Glutamatergic neuron (in vitro differentiated cells): ENCODE measurements around the gene PRCC. TPM values are rescaled to one million over a fixed set of nuclear protein-coding genes. Genes with fewer than 3 reads are reported as not detected.
A peak's percentile ranks its signal among the peaks of the same experiment; 100 is the strongest.

ENCODE experiments used
- DNase-seq: peaks from one replicate; pipeline ENCODE4 v3.0.0; 2022
- H3K27ac Mint-ChIP-seq: one replicate; pipeline ENCODE4 v1.8.0; 2020; ENCODE audit warnings: mild to moderate bottlenecking, mixed read lengths, inconsistent platforms; ENCODE audit not compliant: unreplicated experiment
- H3K27me3 Mint-ChIP-seq: one replicate; pipeline ENCODE4 v1.8.0; 2020; ENCODE audit warnings: mild to moderate bottlenecking, moderate library complexity, mixed read lengths, inconsistent platforms; ENCODE audit not compliant: unreplicated experiment
- H3K36me3 Mint-ChIP-seq: one replicate; pipeline ENCODE4 v1.8.0; 2020; ENCODE audit warnings: mild to moderate bottlenecking, mixed read lengths, inconsistent platforms; ENCODE audit not compliant: unreplicated experiment
- H3K4me1 Mint-ChIP-seq: one replicate; pipeline ENCODE4 v1.8.0; 2020; ENCODE audit warnings: mild to moderate bottlenecking, low read depth, mixed read lengths, inconsistent platforms; ENCODE audit not compliant: unreplicated experiment
- H3K4me3 Mint-ChIP-seq: one replicate; pipeline ENCODE4 v1.8.0; 2020; ENCODE audit warnings: mild to moderate bottlenecking, mixed read lengths, inconsistent platforms; ENCODE audit not compliant: unreplicated experiment
- H3K9me3 Mint-ChIP-seq: one replicate; pipeline ENCODE4 v1.8.0; 2020; ENCODE audit warnings: mild to moderate bottlenecking, moderate library complexity, mixed read lengths, inconsistent platforms; ENCODE audit not compliant: unreplicated experiment
- CTCF ChIP-seq: fragments of 200-600 bp; sonication (generic); IDR thresholded peaks from one replicate; pipeline ENCODE4 v1.5.0; 2021; ENCODE audit not compliant: partially characterized antibody, unreplicated experiment
- total RNA-seq: library from RNA; stranded (reverse); fragmentation: NEBNext Ultra II Directional; extraction: Animal tissue kit (Norgen Biotek cat#: 25700); gene quantifications from one replicate; pipeline ENCODE4 v1.2.1, GENCODE V29; 2021; ENCODE audit not compliant: unreplicated experiment

The PRCC gene
- total RNA-seq, 1 donor from 2014 or later = 88.8 TPM

- Mint-ChIP-seq H3K4me3 (no peak overlapping the region), H3K27ac (peak overlapping the region; percentile 33)
- no peak for TF ChIP-seq CTCF
These were observed 74.0 kb downstream of the PRCC start for GRCh38 chr1:156841295-156841855.

GRCh38 chr1:156842618-156843300 is 75.4 kb downstream of the PRCC start:
- TF ChIP-seq CTCF = no peak
- Mint-ChIP-seq H3K9me3 (peaks cover 14% of the 10 kb centered on the region), H3K27ac (no peak overlapping the region), H3K4me1 (peaks cover 14% of the 10 kb centered on the region), H3K36me3 (peaks cover 6% of the 10 kb centered on the region), H3K27me3 (peaks cover 33% of the 10 kb centered on the region), H3K4me3 (no peak overlapping the region)
- DNase-seq = no peak

More at GRCh38 chr1:156841295-156841855, 74.0 kb downstream of the PRCC start:
- Mint-ChIP-seq H3K27me3 (peaks cover 35% of the 10 kb centered on the region), H3K4me1 (peaks cover 17% of the 10 kb centered on the region), H3K36me3 (peaks cover 6% of the 10 kb centered on the region), H3K9me3 (peaks cover 11% of the 10 kb centered on the region)
- DNase-seq = no peak

GRCh38 chr1:156844102-156844501 is 76.8 kb downstream of the PRCC start:
- Mint-ChIP-seq H3K4me3 (peak overlapping the region; percentile 6), H3K27ac (no peak overlapping the region), H3K27me3 (peaks cover 35% of the 10 kb centered on the region), H3K36me3 (peaks cover 6% of the 10 kb centered on the region), H3K4me1 (peaks cover 12% of the 10 kb centered on the region), H3K9me3 (peaks cover 15% of the 10 kb centered on the region)
- no peak for TF ChIP-seq CTCF
- DNase-seq = no peak

- no peak for DNase-seq
- no peak overlapping the region for H3K27ac Mint-ChIP-seq
- H3K9me3 Mint-ChIP-seq = peaks cover 16% of the 10 kb centered on the region
- H3K4me1 Mint-ChIP-seq = peaks cover 10% of the 10 kb centered on the region
- peaks cover 38% of the 10 kb centered on the region for H3K27me3 Mint-ChIP-seq
- TF ChIP-seq CTCF = no peak
- peaks cover 6% of the 10 kb centered on the region for H3K36me3 Mint-ChIP-seq
- peak overlapping the region; percentile 18 for H3K4me3 Mint-ChIP-seq
These were observed 77.3 kb downstream of the PRCC start for GRCh38 chr1:156844638-156845037.
